Panc1 (cell line): ENCODE results near the gene WDR17. TPM values are rescaled to one million over a fixed set of nuclear protein-coding genes. Genes with fewer than 3 reads are reported as not detected.

Experiments
- ATAC-seq: fragments of 200-7000 bp; cut with Tn5 transposase; 2 replicates; pipeline ENCODE4 v1.9.1; 2020; ENCODE audit warnings: mild to moderate bottlenecking, moderate library complexity
- BruUV-seq: library from RNA; stranded (reverse); fragments of 400-500 nt; replicated peaks from 2 replicates; lab custom pipeline; 2021; lab: Mats Ljungman, UMichigan
- CTCF ChIA-PET: fragments of 300-600 bp; sonication (Branson Sonifier 250); formaldehyde crosslinking; loops from one replicate; lab custom pipeline; 2022; ENCODE audit warnings: antibody characterized with exemption; lab: Charles Lee
- POLR2A ChIA-PET: fragments of 300-600 bp; sonication (Branson Sonifier 250); formaldehyde crosslinking; loops from one replicate; lab custom pipeline; 2022; ENCODE audit warnings: antibody characterized with exemption; lab: Charles Lee
- DNase-seq: peaks from one replicate; pipeline ENCODE4 v3.0.0-alpha.2; 2010; ENCODE audit warnings: low read depth, low spot score
- H3K27ac ChIP-seq: 2 replicates; pipeline ENCODE4 v1.5.1; 2011; ENCODE audit warnings: mild to moderate bottlenecking, low read length, inconsistent platforms
- H3K27me3 ChIP-seq: fragments of 200-500 bp; sonication (Bioruptor generic); 2 replicates; pipeline ENCODE4 v1.6.0; 2014; ENCODE audit warnings: low read length, inconsistent platforms; ENCODE audit not compliant: control insufficient read depth, insufficient read depth
- H3K36me3 ChIP-seq: fragments of 200-500 bp; sonication (Bioruptor generic); 2 replicates; pipeline ENCODE4 v1.5.1; 2014; ENCODE audit warnings: inconsistent platforms, mild to moderate bottlenecking, low read length, moderate library complexity; ENCODE audit not compliant: control insufficient read depth, insufficient read depth
- H3K4me1 ChIP-seq: 2 replicates; pipeline ENCODE4 v1.5.1; 2011; ENCODE audit warnings: inconsistent platforms, mild to moderate bottlenecking, low read length, moderate library complexity; ENCODE audit not compliant: control insufficient read depth, insufficient read depth
- H3K4me3 ChIP-seq, 2 experiments: 2 replicates each; pipeline ENCODE4 v1.5.1; 2011 to 2012; ENCODE audit warnings: low read depth in 2 of 2, low read length in 2 of 2, mild to moderate bottlenecking in 2 of 2, inconsistent platforms in 1 of 2, moderate library complexity in 1 of 2
- H3K9me3 ChIP-seq: fragments of 200-500 bp; sonication (Bioruptor generic); 2 replicates; pipeline ENCODE4 v1.5.1; 2014; ENCODE audit warnings: low read depth, mild to moderate bottlenecking, inconsistent platforms, low read length, moderate library complexity; ENCODE audit not compliant: control insufficient read depth, insufficient read depth
- POLR2AphosphoS5 ChIP-seq: IDR thresholded peaks from 2 replicates; pipeline ENCODE4 v1.6.1; 2012; ENCODE audit warnings: mild to moderate bottlenecking, low read depth, low read length, moderate library complexity
- SIN3A ChIP-seq: IDR thresholded peaks from 2 replicates; pipeline ENCODE4 v1.6.1; 2012; ENCODE audit warnings: low read depth, mild to moderate bottlenecking, low read length, moderate library complexity, borderline replicate concordance; ENCODE audit not compliant: insufficient read depth
- TCF7L2 ChIP-seq: IDR thresholded peaks from 2 replicates; pipeline ENCODE4 v1.6.1; 2011; ENCODE audit warnings: mild to moderate bottlenecking, low read depth, low read length, inconsistent platforms
- in situ Hi-C: cut with HindIII; loops from 2 replicates; pipeline ENCODE4 v1.10.0; 2016; ENCODE audit warnings: low sequenced_read_pairs, low pct_unique_long_range_greater_than_20kb
- intact Hi-C: fragments of 100-400 bp; cut with micrococcal nuclease; formaldehyde crosslinking; loops from one replicate; pipeline ENCODE4 v1.10.0; 2022; ENCODE audit not compliant: unreplicated experiment
- total RNA-seq: library from RNA; stranded (reverse); gene quantifications from one replicate; pipeline ENCODE4 v1.2.1, GENCODE V29; 2021; ENCODE audit not compliant: unreplicated experiment
- TF ChIP-seq, protein P1 (sequence below), 2 experiments: IDR thresholded peaks; 2 replicates each; pipeline ENCODE4 v1.6.1; 2011 to 2012; ENCODE audit warnings: low read depth in 2 of 2, control low read depth in 1 of 2, low read length in 1 of 2, mild to moderate bottlenecking in 1 of 2, moderate library complexity in 1 of 2; ENCODE audit not compliant: insufficient read depth in 1 of 2
- TF ChIP-seq, protein P2 (sequence below): fragments of 450-650 bp; IDR thresholded peaks from 2 replicates; pipeline ENCODE4 v1.5.1; 2017; ENCODE audit warnings: mild to moderate bottlenecking

The WDR17 gene
- total RNA-seq, 1 experiment from 2014 or later = 4.2 TPM

DNA sequence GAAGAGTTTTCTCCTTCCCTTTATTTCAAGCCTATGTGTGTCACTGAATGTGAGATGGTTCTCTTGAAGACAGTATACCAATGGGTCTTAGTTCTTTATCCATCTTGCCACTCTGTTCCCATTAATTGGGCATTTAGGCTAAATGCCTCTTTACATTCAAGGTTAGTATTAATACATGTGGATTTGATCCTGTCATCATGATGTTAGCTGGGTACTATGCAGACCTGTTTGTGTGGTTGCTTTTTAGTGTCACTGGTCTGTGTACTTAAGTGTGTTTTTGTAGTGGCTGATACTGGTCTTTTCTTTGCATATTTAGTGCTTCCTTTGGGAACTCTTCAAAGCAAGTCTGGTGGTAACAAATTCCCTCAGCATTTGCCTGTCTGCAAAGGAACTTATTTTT is 23.4 kb upstream of the WDR17 start:
- intact Hi-C loops = no loop called here
- no peak for TF ChIP-seq TCF7L2
- TF ChIP-seq POLR2AphosphoS5 = no peak
- TF ChIP-seq, protein P1, sequence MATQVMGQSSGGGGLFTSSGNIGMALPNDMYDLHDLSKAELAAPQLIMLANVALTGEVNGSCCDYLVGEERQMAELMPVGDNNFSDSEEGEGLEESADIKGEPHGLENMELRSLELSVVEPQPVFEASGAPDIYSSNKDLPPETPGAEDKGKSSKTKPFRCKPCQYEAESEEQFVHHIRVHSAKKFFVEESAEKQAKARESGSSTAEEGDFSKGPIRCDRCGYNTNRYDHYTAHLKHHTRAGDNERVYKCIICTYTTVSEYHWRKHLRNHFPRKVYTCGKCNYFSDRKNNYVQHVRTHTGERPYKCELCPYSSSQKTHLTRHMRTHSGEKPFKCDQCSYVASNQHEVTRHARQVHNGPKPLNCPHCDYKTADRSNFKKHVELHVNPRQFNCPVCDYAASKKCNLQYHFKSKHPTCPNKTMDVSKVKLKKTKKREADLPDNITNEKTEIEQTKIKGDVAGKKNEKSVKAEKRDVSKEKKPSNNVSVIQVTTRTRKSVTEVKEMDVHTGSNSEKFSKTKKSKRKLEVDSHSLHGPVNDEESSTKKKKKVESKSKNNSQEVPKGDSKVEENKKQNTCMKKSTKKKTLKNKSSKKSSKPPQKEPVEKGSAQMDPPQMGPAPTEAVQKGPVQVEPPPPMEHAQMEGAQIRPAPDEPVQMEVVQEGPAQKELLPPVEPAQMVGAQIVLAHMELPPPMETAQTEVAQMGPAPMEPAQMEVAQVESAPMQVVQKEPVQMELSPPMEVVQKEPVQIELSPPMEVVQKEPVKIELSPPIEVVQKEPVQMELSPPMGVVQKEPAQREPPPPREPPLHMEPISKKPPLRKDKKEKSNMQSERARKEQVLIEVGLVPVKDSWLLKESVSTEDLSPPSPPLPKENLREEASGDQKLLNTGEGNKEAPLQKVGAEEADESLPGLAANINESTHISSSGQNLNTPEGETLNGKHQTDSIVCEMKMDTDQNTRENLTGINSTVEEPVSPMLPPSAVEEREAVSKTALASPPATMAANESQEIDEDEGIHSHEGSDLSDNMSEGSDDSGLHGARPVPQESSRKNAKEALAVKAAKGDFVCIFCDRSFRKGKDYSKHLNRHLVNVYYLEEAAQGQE (IDR thresholded peaks at IDR 0.05; ENCODE audit: insufficient read depth in 1 of 2, low read depth in 2 of 2, low read length in 1 of 2) = no peak
- no peak for TF ChIP-seq SIN3A
- TF ChIP-seq, protein P2, sequence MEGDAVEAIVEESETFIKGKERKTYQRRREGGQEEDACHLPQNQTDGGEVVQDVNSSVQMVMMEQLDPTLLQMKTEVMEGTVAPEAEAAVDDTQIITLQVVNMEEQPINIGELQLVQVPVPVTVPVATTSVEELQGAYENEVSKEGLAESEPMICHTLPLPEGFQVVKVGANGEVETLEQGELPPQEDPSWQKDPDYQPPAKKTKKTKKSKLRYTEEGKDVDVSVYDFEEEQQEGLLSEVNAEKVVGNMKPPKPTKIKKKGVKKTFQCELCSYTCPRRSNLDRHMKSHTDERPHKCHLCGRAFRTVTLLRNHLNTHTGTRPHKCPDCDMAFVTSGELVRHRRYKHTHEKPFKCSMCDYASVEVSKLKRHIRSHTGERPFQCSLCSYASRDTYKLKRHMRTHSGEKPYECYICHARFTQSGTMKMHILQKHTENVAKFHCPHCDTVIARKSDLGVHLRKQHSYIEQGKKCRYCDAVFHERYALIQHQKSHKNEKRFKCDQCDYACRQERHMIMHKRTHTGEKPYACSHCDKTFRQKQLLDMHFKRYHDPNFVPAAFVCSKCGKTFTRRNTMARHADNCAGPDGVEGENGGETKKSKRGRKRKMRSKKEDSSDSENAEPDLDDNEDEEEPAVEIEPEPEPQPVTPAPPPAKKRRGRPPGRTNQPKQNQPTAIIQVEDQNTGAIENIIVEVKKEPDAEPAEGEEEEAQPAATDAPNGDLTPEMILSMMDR = no peak
- ChIA-PET POLR2A (no interaction called here), CTCF (no interaction called here)
- Histone ChIP-seq H3K36me3 (no peaks in the 10 kb centered on the region), H3K27ac (no peak overlapping the region), H3K4me1 (no peaks in the 10 kb centered on the region), H3K9me3 (no peaks in the 10 kb centered on the region), H3K27me3 (no peaks in the 10 kb centered on the region), H3K4me3 (no peak overlapping the region)
- in situ Hi-C loops = no loop called here
- DNase-seq (no peak), ATAC-seq (no peak)
- BruUV-seq = no TSS peak

DNA sequence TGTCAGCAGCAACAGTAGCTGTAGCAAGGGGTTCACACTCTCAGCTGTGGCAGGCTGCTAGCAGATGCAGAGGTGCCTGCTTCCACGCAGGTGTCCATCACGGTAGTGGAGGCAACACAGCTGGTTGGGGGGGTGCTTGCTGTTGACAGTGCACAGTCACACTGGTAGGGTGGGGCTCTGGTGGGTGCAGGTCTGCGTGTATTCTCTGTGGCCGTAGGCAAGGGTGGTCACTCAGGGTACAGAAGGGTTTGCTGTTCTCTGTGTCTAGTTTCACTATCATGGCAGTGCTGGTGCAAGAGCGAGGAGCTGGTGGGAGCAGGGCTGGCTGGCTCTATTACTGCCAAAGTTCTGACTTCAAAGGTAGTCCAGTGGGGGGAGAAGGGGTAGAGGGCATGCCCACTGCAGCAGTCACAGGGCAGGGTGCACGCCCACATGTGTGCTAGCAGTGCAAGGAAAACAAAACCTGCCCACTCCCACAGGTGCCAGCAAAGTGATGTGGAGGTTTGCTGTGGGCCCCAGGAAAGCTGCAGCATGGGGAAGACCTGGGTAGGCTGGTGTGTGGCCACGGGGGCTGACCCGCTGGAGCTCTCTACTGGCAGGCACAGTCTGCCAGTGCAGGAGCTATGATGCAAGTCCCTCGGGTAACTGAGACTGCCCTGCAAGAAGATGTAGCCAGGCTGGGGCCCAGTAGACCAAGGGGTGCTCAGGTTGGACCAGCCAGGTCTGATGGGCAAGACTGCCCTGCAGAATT is 21.6 kb upstream of the WDR17 start:
- no TSS peak for BruUV-seq
- intact Hi-C loops = no loop called here
- DNase-seq = no peak
- POLR2A ChIA-PET = no interaction called here
- H3K36me3 ChIP-seq = no peaks in the 10 kb centered on the region
- H3K4me3 ChIP-seq = no peak overlapping the region
- no peak overlapping the region for H3K27ac ChIP-seq
- TF ChIP-seq SIN3A (no peak), POLR2AphosphoS5 (no peak), TCF7L2 (no peak)
- TF ChIP-seq, protein P2 = no peak
- TF ChIP-seq, protein P1 (IDR thresholded peaks at IDR 0.05; ENCODE audit: insufficient read depth in 1 of 2, low read depth in 2 of 2, low read length in 1 of 2) = no peak
- in situ Hi-C loops = no loop called here
- no peaks in the 10 kb centered on the region for H3K27me3 ChIP-seq
- H3K4me1 ChIP-seq = no peaks in the 10 kb centered on the region
- CTCF ChIA-PET = no interaction called here
- ATAC-seq = no peak
- no peaks in the 10 kb centered on the region for H3K9me3 ChIP-seq
